Brain pericyte (primary cell): ENCODE results near the gene CALHM2.
A peak's percentile ranks its signal among the peaks of the same experiment; 100 is the strongest.
"Not testable (repeated sequence)": the region's sequence is repeated elsewhere in the genome, so short reads cannot be mapped to it uniquely, and the experiment has no call there.

Experiments used
- DNase-seq: peaks from one replicate; pipeline ENCODE4 v3.0.0-alpha.2; 2012; ENCODE audit warnings: low read depth, low spot score

CALHM2 gene

DNA sequence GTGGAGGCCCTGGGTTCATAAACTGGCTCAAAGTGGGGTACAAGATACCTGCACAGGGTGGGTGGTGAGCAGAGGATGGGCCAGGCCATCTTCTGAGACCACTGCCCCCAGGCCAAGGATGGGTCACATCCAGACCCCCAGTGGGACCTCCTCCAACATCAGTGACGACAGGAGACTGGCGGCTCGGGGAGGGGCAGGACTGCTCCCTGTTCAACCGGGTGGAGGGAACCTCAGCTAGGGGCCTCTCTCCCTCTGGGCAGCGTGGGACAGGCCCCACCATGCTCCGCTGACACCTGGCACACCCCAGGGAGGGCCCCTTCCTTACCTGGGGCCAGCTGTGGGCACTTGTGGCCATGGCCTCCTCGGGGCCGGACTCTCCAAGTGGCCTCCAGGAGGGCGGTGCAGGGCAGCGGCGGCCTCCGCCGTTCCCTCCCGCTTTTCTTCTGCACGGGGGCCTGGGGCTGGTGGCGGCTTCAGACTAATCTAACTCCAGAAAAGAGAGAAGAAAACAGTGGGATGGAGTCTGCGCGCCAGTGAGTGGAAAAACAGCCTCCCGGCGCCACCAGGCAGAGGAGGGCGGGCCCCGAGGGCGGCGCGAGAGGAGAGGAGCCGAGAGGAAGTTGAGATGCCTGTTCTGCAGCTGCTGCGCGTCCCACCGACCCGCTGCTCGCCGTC, at the start of gene CALHM2:
CALHM2 (minus strand) TSS at position 540 of the 675 bp plus-strand sequence. CDS start 2,429 bp downstream, outside the sequence.
- DNase-seq = no peak

DNA sequence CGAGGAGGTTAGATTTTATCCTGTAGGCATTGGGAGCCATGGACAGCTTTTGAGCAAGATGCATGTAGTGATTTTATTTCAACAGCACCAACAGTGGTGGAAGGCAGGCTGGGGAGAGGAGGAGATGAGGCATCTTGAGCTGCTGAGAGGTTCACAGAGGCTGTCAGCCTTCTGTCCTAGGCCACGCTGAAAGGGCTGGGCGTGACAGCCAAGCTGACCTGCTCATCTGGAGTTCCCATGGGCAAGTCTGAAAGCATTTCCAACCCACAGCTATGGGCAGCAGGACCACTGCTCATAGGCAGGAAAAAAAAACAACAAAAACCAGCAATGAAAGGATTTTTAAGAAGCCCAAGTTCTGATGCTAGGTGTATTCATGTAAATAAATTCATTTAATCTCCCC, 49.0 kb upstream of the CALHM2 start:
- DNase-seq = no peak

- no peak for DNase-seq
Observed at GRCh38 chr10:103500481-103500880, 48.3 kb upstream of the CALHM2 start.

DNA sequence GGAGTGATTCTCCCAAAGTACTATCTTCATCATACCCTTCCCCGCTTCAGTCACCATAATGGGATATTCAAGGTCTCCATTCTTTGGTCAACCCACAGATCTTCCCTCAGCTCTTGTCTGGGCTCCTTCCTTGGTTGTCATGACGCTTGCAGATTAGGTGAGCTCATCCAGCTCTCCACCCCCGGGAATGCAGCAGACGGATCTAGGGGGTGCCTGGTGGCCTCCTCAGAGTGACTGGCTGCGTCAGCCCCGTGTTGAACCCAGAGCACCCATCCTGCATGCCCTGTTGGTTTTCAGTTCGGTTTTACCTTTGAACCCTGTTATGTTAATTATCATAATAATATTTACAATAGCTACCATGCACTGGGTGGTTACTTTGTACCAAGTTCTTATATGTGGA, 47.7 kb upstream of the CALHM2 start:
- no peak for DNase-seq

DNA sequence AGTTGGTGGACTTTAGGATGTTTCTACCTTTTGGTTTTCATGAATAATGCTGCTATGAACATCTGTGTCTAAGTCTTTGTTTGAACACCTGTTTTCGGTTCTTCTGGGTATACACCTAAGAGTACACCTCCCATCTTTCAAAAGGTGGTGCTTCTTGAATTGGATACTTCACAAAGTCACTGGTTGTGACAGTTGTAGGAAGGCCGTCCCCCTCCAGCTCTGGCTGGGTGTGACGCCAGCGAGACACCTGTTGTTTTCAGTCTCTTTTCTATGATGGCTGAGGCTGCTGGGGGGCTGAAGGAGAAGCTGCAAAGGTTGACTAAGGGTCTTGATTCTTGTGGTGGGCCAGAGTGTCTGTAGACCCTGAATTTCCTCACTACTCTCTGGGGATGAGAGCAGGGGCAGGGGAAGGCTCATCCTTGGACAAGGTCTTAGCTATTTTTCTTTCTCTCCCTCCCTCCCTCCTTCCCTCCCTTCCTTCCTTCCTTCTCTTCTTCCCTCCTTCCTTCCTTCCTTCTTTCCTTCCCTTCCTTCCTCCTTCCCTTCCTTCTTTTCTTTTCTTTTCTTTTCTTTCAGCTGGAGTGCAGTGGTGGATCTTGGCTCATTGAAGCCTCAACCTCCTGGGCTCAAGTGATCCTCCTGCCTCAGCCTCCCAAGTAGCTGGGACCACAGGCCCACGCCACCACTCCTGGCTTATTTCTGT, 46.9 kb upstream of the CALHM2 start:
- no peak for DNase-seq

DNA sequence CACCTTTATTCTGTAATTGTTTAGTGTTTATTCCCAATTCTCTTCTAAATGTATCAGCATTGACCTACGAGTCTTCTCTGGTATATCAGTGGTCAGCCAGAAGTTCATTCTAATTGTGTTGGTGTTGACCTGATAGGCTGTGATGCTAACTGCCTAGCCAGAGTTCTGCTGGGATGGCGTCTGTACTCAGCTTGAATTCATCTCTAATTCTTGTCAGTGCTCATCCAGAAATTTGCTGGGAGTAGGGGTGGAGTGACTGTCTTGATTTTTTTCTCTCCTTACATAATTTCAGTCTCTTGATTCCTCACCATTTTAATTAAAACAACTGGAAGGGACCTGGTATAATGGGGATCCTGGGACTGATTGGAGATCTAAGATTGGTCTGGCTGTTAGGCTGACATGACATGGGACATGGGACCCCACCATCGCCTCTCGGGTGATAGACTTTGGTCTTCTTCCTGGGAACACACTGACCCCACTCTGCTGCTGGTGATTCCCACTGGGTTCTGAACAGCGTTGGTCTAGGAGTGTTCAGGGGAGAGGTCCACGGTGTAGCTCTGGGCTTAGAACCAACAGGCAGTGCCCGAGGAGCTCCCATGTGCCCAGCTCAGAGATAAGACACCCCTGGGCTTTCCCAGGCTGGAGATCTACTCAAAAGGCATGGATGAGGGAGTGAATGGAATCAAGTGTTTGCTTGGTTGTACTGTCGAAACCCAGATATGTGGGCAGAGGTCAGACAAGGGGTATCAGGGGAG, 45.2 kb upstream of the CALHM2 start:
- DNase-seq = no peak

DNA sequence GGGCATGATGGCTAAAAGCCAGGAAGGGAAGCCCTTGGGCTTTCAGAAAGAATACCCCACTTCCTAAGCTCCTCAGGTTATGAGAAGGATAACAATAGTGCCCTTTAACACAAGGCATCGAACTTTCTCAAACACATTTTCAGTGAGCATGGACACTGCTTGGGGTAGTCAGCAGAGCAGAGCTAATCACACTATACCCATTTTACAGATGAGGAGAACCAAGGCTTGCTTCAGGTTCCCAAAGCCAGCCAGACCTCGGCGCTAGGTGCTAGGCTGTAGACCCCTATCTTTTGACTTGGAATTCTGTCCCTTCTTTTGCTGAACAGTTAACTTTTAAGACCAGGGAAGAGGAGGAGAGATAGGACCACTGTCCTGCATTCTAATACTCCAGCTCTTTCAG, 43.2 kb upstream of the CALHM2 start:
- DNase-seq = no peak

DNA sequence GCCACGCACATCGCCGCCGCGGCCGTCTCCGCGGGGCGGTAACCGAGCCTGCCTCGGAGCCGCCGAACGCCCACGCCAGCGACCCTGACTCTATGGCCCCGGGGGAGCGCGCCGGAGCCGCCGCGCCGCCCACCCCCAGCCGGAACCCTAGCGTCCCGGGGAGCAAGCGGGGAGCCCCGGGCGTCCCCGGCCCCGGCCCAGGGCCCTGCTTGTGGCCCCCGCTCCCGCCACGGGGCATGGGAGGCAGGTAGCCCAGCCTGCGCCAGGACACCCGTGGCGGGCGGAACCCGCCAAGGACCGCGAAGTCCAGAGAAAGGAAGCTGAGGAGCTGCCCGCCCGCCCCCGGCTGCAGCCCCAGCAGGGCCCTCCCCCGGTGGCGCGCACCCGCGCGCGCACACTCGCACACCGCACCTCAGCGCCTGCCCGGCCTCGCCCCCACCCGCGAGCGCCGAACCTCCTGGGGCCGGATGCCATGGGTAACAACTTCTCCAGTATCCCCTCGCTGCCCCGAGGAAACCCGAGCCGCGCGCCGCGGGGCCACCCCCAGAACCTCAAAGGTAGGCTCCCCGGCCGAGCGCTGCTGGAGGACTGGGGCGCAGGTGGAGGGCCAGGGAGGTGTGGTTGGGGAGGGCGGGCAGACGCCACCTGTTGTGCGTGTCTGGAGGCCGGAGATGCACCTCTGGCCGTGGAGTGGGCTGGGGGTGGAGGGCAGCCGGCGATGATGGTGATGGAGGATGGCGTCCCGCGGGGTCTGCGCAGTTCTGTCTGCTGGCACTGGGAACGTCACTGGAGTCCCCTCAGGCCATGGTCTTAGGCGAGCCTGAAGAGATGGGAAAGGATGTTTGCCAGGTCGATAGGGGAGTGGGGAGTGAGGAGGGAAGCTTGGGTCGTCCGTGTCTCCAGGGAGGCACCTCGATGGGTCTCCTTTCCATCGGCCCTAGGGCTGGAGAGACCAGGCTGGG, 42.0 kb upstream of the CALHM2 start:
- DNase-seq = no peak

- no peak for DNase-seq
Observed at GRCh38 chr10:103493362-103493915, 41.3 kb upstream of the CALHM2 start, which contains the start of gene NEURL1. NEURL1 (plus strand) TSS chr10:103493705; CDS start chr10:103494388, 683 bp downstream.

DNA sequence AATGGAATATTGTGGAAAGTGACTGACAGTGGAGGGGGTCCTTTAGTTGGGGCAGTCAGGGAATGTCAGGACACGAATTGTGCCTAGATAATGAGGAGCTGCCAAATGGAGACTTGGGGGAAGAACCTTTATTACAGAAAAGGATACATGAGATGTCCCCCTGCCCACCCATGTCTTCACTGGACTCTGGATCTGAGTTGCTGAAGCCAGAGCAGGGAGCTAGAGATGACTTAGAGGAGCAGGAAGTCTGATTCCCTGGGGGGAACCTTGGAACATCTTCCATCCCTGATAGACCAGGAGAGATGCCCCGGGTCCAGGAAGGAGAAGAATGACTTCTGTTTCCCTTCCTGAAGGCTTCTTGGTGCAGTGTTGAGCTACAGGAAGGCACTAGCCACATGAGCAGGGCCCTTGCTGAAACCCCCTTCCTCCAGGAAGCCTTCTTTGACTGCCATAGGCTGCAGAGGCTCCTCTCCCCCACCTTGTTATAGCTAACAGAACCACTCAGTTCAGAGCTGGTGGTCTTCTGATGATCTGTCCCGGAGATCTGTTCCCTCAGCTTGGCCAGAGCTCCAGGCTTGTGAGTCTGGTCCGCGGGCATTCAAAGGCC, 40.6 kb upstream of the CALHM2 start:
- DNase-seq = no peak

GRCh38 chr10:103491729-103492364, 39.7 kb upstream of the CALHM2 start:
- DNase-seq = peak; percentile 68

DNA sequence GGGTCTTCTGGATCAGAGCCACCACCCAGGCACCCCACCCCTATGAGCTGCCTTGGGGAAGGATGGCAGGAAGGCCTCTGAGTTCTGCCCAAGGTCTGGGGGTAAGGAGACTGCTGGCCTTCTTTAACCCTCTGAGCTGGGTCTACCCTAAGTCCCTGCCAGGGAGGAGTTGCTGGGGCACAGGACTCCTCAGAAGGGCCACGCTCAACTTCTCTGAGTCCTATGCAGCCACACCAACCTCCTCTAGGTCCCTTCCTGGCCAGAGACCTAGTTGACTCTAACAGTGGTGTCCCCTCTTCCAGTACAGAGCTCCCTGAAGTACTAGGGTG, 38.8 kb upstream of the CALHM2 start:
- DNase-seq = no peak

DNA sequence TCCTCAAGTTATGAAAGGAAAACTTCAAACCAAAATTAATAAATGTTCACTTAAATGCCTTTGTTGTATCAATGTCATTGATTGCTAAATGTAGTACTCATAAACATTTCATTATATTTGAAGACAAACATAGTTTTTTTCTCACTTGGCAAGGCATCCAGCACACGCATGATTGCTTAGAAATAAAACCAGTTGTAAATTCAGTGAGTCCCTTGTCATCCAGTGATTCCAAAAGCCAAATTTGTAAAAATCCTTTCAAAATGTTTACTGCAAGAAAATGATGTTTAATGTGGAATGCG, 35.2 kb upstream of the CALHM2 start:
- no peak for DNase-seq

GRCh38 chr10:103486635-103487409, 34.7 kb upstream of the CALHM2 start:
- not testable (repeated sequence) for DNase-seq

DNA sequence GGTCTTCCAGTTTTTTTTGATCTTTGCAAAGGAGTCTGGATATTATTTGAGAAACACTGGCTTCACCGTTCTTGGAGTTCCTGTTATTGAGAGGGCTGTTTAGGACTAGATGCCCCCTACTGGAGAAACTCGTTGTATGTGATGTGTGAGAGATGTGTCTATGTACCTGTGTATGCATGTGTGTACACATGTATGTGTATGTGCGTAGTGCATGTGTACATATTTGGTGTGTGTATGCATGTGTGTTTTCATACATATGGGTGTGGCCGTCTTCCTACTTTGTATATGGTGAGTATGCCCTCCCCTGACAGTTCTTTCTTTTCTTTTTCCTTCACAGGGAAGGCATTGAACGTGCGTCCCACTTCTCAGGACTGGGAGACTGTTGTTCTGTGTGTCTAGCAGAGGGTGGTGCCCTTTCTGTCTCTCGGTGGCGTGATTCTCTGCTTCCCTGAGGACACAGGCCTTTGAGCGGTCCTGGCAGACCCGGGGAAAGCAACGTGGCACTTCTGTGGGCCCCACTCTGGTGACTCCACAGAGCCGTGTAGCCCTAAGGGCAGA, 29.9 kb upstream of the CALHM2 start:
- DNase-seq = no peak

DNA sequence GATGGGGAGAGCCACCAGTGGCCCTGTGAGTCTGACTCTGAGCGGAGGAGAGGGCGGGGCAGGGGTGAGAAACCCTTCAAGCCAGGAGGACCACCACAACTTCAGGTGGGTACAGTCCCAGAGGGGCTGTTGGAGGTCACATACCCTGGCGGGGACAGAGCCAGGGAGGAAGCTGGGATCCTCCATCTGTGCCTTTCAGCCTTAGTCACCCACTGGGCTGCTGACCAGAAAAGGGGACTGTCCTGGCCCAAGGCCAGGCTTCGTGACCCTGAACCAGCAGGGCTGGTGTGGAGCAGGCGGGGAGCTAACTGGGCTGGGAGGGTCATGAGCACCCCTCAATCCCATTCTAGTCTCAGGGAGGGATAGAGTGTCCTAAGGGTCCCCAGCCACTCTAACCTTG, 28.4 kb upstream of the CALHM2 start:
- DNase-seq = no peak

- DNase-seq = no peak
Observed at GRCh38 chr10:103479135-103479534, 27.0 kb upstream of the CALHM2 start, which contains the start of gene CALHM3. CALHM3 (minus strand) TSS chr10:103479240; CDS start chr10:103479032, 208 bp downstream.

GRCh38 chr10:103478671-103479070, 26.5 kb upstream of the CALHM2 start:
- DNase-seq = no peak

- no peak for DNase-seq
Observed at GRCh38 chr10:103476046-103476768, 24.0 kb upstream of the CALHM2 start.
